ENCODE data around the gene PBXIP1. TPM values are rescaled to one million over a fixed set of nuclear protein-coding genes. Genes with fewer than 3 reads are reported as not detected.

The PBXIP1 gene
- total RNA-seq, 1 donor from 2014 or later: 55.9 TPM

GRCh38 chr1:154975409-154976059 lies 19.6 kb upstream of the PBXIP1 start:
- DNase-seq (ENCODE audit: missing footprints) (no peak), ATAC-seq (no peak)
- intact Hi-C loops (cut with DNase I): loop anchor here (2.0 kb wide), 1 partner anchor 25 kb away; no protein-coding TSS in a partner anchor

- intact Hi-C loops (cut with DNase I): loop anchor here (2.0 to 5.0 kb wide), 2 partner anchors 26 to 42 kb away; no protein-coding TSS in a partner anchor
- DNase-seq (ENCODE audit: missing footprints): peak; percentile 95
- ATAC-seq: peak; percentile 68
These were observed 19.0 kb upstream of the PBXIP1 start for GRCh38 chr1:154974808-154975408.

GRCh38 chr1:154974102-154974807 lies 18.4 kb upstream of the PBXIP1 start, which contains the start of gene CKS1B:
Gene CKS1B, plus strand, starts transcription at chr1:154974681. Its CDS starts 65 bp downstream, at chr1:154974746.
- intact Hi-C loops (cut with DNase I): loop anchor here (2.0 to 5.0 kb wide), 2 partner anchors 27 to 43 kb away; no protein-coding TSS in a partner anchor
- peak; percentile 89 for ATAC-seq
- peak; percentile 98 for DNase-seq (ENCODE audit: missing footprints)

GRCh38 chr1:154973344-154974101 lies 17.6 kb upstream of the PBXIP1 start:
- DNase-seq (ENCODE audit: missing footprints): peak; percentile 97
- peak; percentile 47 for ATAC-seq
- intact Hi-C loops (cut with DNase I): loop anchor here (2.0 to 5.0 kb wide), 2 partner anchors 27 to 44 kb away; no protein-coding TSS in a partner anchor

- DNase-seq (ENCODE audit: missing footprints) (no peak), ATAC-seq (no peak)
- intact Hi-C loops (cut with DNase I): loop anchor here (5.0 kb wide), 1 partner anchor 45 kb away; no protein-coding TSS in a partner anchor
These were observed 16.8 kb upstream of the PBXIP1 start for GRCh38 chr1:154972517-154973343.

DNA sequence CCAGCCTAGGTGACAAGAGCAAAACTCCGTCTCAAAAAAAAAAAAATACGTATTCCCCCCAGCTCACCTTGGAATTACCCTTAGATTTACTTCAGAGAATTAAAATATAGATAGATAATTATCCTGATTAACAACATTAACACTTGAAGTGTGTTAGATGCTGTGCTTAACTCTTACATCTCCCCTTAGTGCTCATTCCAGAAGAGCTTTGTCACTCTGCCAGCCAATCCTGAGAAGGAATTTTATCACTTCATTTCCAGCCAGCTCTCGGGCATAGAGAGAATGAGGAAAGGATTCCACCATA lies 16.3 kb upstream of the PBXIP1 start:
- ATAC-seq: no peak
- DNase-seq (ENCODE audit: missing footprints): no peak
- intact Hi-C loops (cut with DNase I): loop anchor here (5.0 kb wide), 1 partner anchor 45 kb away; no protein-coding TSS in a partner anchor

- DNase-seq (ENCODE audit: missing footprints): no peak
- ATAC-seq: no peak
- intact Hi-C loops (cut with DNase I): loop anchor here (2.0 to 5.0 kb wide), 3 partner anchors 35 to 79 kb away; partner anchors contain the start of genes ADAM15 and PMVK
These were observed 15.6 kb upstream of the PBXIP1 start for GRCh38 chr1:154971341-154971998.

DNA sequence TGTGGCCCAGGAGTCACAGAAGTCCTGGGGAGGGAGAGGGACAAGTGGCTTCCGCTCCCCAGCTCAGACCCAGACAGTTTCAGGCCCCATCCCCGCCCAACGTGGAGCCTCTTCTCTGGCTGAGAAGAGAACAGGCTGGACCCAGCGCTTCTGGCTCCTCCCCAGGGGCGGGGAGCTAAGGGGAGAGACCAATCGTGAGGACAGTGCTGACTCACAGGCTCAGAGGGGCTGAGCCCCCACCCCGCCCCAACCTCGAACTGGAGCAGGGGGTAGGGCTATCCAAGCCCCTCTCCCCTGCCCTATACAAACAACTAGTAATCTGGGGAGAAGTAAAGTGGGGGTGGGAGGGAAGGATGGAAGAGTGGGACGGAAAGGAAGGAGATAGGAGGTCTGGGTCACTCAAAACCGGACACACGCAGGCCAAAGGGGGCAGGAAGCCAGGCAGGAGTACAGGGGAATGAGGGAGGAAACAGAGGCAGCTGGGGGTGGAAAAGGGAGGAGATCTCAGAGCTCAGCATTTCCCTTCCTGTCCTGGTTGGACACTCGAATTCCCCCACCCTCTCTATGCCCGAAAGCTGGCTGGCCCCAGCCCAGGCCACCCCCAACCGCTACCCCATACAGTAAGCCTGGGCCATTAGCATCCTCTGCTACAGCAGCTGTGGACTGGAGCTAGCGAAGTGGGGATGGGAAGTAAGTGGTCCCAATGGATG lies 14.9 kb upstream of the PBXIP1 start, which contains the start of gene SHC1:
Gene SHC1, minus strand, starts transcription at position 117 of the 710 bp plus-strand sequence. CDS start 221 bp downstream, outside the sequence.
- peak; percentile 95 for DNase-seq (ENCODE audit: missing footprints)
- intact Hi-C loops (cut with DNase I): loop anchor here (2.0 to 5.0 kb wide), 3 partner anchors 34 to 80 kb away; partner anchors contain the start of genes ADAM15 and PMVK
- ATAC-seq: peak; percentile 71

DNA sequence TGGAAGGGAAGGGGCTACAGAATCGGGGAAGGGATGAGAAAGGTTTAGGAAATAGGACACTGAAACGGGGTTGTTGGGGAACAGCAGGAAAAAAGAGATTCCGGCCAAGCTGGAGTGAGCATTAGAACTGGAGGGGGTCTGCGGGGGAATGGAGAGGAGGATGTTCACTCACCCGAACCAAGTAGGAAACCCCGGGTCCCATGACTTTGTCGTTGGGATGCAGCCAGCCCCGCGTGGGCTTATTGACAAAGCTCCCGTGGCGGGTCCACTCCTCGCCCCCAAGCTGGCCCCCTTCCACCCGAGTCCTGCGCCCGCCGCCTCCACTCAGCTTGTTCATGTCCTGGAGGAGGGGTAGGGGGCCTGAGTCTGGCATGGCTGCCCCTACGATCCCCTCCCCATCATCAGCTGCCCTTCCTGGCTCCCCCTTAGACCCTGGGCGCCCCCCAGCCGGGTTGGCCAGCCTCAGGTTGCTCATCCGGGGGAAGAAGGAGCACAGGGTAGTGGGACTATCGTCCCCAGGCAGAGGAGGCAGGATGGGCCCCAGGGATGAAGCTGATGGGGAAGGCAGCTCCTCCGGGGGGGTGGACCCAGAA lies 14.1 kb upstream of the PBXIP1 start:
- intact Hi-C loops (cut with DNase I): loop anchor here (2.0 to 5.0 kb wide), 3 partner anchors 33 to 81 kb away; partner anchors contain the start of genes ADAM15 and PMVK
- ATAC-seq: no peak
- DNase-seq (ENCODE audit: missing footprints): no peak

DNA sequence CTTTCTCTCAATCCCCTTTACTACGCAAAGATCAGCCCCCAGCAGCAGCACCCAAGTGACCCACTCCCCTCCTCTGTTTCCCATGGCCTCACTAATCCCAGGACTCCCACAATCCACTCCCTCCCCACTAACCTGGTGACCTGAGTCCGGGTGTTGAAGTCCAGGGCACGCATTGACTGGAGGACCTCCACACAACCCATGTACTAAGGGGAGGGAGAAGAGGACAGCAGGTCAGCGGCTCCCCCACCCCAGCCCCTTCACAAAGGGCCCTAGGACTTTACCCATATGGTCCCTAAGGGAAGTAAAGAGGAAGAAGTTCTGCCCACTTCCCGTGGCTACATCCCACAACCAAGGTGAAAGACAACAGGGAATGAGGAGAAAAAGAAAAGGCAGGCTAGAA lies 13.3 kb upstream of the PBXIP1 start:
- ATAC-seq (no peak), DNase-seq (ENCODE audit: missing footprints) (no peak)
- intact Hi-C loops (cut with DNase I): no loop called here

- no peak for DNase-seq (ENCODE audit: missing footprints)
- intact Hi-C loops (cut with DNase I): no loop called here
- ATAC-seq: no peak
These were observed 12.8 kb upstream of the PBXIP1 start for GRCh38 chr1:154968731-154969130.

GRCh38 chr1:154967331-154967950 lies 11.5 kb upstream of the PBXIP1 start:
- intact Hi-C loops (cut with DNase I): no loop called here
- DNase-seq (ENCODE audit: missing footprints) (no peak), ATAC-seq (no peak)

GRCh38 chr1:154966111-154966510 lies 10.2 kb upstream of the PBXIP1 start:
- DNase-seq (ENCODE audit: missing footprints) (no peak), ATAC-seq (no peak)
- intact Hi-C loops (cut with DNase I): no loop called here

GRCh38 chr1:154964359-154964758 lies 8.5 kb upstream of the PBXIP1 start:
- intact Hi-C loops (cut with DNase I): loop anchor here (5.0 kb wide), 2 partner anchors 38 to 98 kb away; partner anchors contain the start of genes EFNA4 and ZBTB7B
- peak; percentile 6 for DNase-seq (ENCODE audit: missing footprints)

GRCh38 chr1:154963643-154964042 lies 7.7 kb upstream of the PBXIP1 start:
- ATAC-seq: no peak
- intact Hi-C loops (cut with DNase I): loop anchor here (5.0 kb wide), 2 partner anchors 39 to 99 kb away; partner anchors contain the start of genes EFNA4 and ZBTB7B

More at GRCh38 chr1:154964359-154964758, 8.5 kb upstream of the PBXIP1 start:
- ATAC-seq: no peak

More at GRCh38 chr1:154963643-154964042, 7.7 kb upstream of the PBXIP1 start:
- DNase-seq (ENCODE audit: missing footprints): peak; percentile 60

Measured in Right ventricle myocardium inferior (tissue), 1 donor.